HG03571 (cell line): Measurements from ENCODE around the gene OR52E4.

Source experiments
- ATAC-seq: cut with Tn5 transposase; IDR thresholded peaks from one replicate; pipeline ENCODE4 v1.9.1; 2021; ENCODE audit not compliant: unreplicated experiment

Gene OR52E4

GRCh38 chr11:5928811-5929210 is 48.4 kb downstream of the OR52E4 start:
- no peak for ATAC-seq

- no peak for ATAC-seq
These were observed 49.3 kb downstream of the OR52E4 start for GRCh38 chr11:5929571-5930368.

- ATAC-seq = no peak
These were observed 50.2 kb downstream of the OR52E4 start for GRCh38 chr11:5930614-5931013.

GRCh38 chr11:5931061-5931460 is 50.6 kb downstream of the OR52E4 start:
- ATAC-seq = no peak

- ATAC-seq = no peak
These were observed 52.2 kb downstream of the OR52E4 start for GRCh38 chr11:5932671-5933070.

- no peak for ATAC-seq
These were observed 52.7 kb downstream of the OR52E4 start for GRCh38 chr11:5933116-5933515.
